Activated CD4-positive, alpha-beta T cell treated with anti-CD3 and anti-CD28 coated beads, Interleukin-2, amount 50 U/mL, for 48 hours (primary cell): ENCODE measurements around the gene ERO1B.
"Not testable (repeated sequence)": the region's sequence is repeated elsewhere in the genome, so short reads cannot be mapped to it uniquely, and the experiment has no call there.

Experiments used
- DNase-seq, 2 experiments: peaks; one replicate each; pipeline ENCODE4 v3.0.0-alpha.2; 2020

Gene ERO1B

GRCh38 chr1:236242568-236242967, 39.2 kb downstream of the ERO1B start:
- no peak for DNase-seq

DNA sequence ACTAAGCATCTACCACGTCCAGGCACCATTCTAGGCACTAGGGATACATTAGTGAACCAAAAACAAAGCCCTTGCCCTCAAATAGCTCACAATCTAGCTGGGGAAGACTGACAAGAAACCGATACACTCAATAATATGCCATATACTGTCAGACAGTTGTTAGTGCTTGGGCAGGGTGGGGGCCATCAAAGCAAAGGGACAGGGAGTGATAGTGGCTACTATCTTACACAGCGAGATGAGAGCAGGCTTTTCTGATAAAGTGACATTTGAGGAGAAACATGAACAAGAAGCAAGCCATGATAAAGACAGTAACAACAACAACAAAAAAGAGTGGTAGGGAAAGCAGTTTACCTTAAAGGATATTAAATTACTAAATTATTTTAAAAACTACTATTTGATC, 41.1 kb downstream of the ERO1B start:
- DNase-seq: no peak

- no peak for DNase-seq
Measured at GRCh38 chr1:236239092-236239585, 42.6 kb downstream of the ERO1B start.

DNA sequence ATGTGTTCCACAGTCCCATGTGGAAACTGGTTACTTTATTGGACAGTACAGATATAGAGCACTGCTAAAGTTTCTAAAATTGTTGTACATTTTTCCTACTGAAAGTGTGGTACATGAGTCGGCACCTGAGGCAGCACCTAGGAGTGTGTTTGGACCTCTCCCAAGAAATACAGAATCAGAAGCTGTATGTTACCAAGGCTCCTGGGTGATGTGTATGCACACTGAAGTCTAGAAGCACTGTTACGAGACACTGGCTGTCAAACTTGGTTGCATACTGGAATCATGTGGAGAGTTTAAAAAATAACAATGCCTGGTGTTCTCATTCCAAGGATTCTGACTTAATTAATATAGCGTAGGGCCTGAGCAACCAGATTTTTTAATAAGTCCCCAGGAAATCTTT, 46.6 kb downstream of the ERO1B start:
- DNase-seq: no peak

GRCh38 chr1:236228411-236228810, 53.3 kb downstream of the ERO1B start:
- no peak for DNase-seq

DNA sequence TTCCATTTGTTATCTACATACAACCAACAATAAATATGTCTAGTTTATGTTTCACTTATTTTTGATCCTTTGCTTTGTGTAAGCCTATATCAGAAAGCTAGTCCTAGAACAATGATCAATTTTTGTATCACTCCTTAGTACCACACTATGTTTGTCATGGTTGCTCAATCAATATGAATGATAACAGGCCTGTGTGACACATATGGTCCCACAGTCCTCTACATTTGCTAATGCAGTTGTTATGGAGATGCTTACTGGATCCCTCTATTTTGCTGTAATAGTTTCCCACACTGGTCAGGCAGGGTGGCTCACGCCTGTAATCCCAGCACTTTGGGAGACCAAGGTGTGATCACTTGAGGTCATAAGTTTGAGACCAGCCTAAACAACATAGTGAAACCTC, 59.1 kb downstream of the ERO1B start:
- DNase-seq: no peak

- DNase-seq: no peak
Measured at GRCh38 chr1:236220473-236220872, 61.3 kb downstream of the ERO1B start.

GRCh38 chr1:236214761-236215160, 67.0 kb downstream of the ERO1B start:
- no peak for DNase-seq

DNA sequence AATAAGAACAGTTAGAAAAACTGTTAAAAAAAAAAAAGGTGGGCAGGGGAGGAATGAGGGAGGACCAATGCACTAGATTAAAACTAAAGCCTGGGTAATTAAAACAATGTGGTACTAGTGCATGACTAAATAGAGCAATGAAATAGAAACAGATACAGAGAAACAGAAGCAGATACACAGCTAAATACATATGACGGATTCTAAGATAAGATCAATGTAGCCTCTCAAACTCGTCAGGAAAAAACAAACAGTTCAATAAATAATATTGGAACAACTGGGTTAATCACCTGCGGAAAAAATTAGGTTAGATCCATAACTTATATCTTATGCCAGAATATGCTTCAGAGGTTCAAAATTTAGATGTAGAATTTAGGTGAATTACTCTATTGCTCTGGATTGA, 68.2 kb downstream of the ERO1B start:
- DNase-seq: no peak

- no peak for DNase-seq
Measured at GRCh38 chr1:236211815-236212214, 69.9 kb downstream of the ERO1B start.

DNA sequence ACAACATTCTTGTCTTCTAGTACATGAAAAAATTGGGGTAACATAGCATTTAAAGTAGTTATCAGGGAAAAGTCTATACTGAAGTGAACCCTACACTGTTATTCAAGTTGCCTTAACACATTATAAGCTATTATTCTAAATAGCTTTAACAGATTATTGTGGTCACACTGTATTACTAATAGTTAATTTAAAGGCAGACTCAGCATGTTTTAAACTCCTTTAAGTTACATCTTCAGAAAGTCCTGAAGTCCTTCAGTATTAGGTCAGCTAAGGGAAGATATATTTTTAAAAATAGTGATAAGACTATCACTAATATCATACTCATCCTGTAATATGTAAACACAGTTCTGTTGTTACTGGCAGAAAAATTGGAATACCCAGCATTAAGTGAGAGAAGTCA, 72.0 kb downstream of the ERO1B start:
- no peak for DNase-seq

GRCh38 chr1:236209185-236209584, 72.6 kb downstream of the ERO1B start:
- no peak for DNase-seq

DNA sequence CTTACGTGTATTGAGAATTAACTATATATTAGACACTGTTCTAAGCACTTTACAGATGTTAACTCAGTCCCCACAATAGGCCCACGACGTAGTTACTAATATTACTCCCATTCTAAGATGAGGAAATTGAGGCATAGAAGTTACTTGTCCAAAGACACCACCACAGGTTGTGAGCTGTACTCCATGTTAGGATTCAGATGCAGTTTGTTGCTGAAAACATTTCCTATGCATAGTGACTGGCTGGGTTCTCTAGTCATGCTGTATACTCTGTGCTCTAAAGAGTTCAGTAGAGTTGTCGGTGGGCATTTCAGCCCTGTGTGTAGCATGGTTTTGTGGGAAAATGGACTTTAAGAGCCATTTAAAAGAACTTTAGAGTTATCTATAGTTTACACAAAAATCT, 74.2 kb downstream of the ERO1B start:
- no peak for DNase-seq

DNA sequence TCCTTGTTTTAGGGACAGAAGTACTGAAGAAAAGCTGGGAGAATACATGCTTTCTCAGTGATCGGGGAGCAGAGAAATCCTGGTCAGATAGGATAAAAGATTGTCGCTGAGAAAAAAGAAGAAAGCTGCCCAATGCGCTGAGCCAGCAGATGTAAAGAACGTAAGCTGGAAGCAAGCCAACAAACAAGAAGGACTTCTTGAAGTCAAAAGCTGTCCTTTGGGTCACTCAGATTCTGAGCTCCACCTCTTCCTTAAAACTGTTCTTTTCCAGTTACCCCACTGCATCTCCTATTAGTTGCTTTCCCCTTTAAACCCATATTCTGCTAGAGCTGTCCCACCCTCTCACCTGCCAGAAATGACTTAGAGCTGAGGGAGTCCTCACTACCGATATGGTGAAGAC, 74.6 kb downstream of the ERO1B start:
- no peak for DNase-seq

GRCh38 chr1:236206548-236206947, 75.2 kb downstream of the ERO1B start:
- DNase-seq: no peak

DNA sequence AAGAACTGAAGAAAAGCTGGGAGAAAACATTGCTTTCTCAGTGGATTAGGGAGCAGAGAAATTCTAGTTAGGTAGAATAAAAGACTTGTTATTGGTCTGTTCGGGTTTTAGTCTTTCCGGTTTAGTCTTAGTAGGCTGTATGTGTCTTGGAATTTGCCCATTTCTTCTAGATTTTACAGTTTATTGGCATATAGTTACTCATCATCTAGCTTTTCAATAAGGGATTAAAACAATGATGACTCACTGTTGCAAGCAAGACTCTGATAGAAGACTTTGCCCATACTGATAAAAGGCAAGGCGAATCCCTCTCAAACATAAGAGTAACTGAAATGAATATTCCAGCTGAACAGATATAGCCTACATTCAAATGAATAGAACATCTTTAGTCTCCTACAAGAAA, 77.1 kb downstream of the ERO1B start:
- DNase-seq: no peak

- DNase-seq: no peak
Measured at GRCh38 chr1:236204039-236204438, 77.7 kb downstream of the ERO1B start.

- no peak for DNase-seq
Measured at GRCh38 chr1:236201786-236202185, 80.0 kb downstream of the ERO1B start.

- no peak for DNase-seq
Measured at GRCh38 chr1:236200925-236201324, 80.8 kb downstream of the ERO1B start.

GRCh38 chr1:236193184-236193583, 88.6 kb downstream of the ERO1B start:
- no peak for DNase-seq

- DNase-seq: not testable (repeated sequence)
Measured at GRCh38 chr1:236188084-236188483, 93.7 kb downstream of the ERO1B start.

DNA sequence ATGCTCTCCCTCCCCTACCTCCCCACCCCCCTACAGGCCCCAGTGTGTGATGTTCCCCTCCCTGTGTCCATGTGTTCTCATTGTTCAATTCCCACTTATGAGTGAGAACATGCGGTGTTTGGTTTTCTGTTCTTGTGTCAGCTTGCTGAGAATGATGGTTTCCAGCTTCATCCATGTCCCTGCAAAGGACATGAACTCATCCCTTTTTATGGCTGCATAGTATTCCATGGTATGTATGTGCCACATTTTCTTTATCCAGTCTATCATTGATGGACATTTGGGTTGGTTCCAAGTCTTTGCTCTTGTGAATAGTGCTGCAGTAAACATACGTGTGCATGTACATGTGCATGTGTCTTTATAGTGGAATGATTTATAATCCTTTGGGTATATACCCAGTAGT, 95.3 kb downstream of the ERO1B start:
- DNase-seq: not testable (repeated sequence)

DNA sequence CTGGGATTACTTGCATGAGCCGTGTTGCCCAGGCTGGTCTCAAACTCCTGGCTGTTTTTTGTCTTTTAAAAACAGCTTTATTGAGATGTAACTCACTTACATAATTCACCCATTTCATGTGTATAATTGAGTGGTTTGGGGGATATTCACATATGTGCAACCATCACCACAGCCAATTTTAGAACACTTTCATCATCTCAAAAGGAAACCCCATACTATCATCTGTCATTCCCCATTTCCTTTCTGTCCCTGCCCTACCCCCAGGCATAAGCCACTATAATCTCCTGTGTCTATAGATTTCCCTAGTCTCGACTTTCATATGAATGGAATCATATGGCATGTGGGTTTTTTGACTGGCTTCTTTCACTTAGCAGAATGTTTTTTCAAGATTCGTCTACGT, 96.1 kb downstream of the ERO1B start:
- DNase-seq: no peak

DNA sequence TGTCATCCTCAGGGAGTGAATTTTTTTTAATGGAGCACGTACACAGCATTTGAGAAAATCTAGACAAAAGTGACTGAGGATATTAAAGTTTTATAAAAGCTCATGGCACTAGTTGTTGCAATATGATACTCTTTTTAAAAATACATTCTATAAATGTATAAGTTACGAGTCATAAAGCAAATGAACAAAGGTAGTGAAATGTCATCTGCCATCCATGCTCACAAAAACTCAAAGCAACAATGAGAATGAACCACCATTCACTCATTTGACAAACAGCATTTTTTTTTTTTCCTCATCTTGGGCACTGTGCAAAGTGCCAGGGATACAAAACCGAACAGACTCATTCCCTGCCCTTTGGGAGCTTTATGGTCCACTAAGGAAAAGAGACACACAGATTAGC, 100.7 kb downstream of the ERO1B start:
- no peak for DNase-seq

GRCh38 chr1:236179634-236180033, 102.1 kb downstream of the ERO1B start:
- DNase-seq: no peak
